Mesodermal cell (in vitro differentiated cells): Measurements from ENCODE around the gene SLC44A5.
"Not testable (repeated sequence)": the region's sequence is repeated elsewhere in the genome, so short reads cannot be mapped to it uniquely, and the experiment has no call there.

Experiments
- H3K27ac ChIP-seq: 2 replicates; pipeline ENCODE4 v1.7.0; 2013; ENCODE audit warnings: mild to moderate bottlenecking, low read depth, low read length, moderate library complexity; ENCODE audit not compliant: severe bottlenecking
- H3K36me3 ChIP-seq: 2 replicates; pipeline ENCODE4 v1.7.1; 2013; ENCODE audit warnings: mild to moderate bottlenecking, low read length, moderate library complexity; ENCODE audit not compliant: control insufficient read depth, insufficient read depth
- H3K4me1 ChIP-seq: one replicate; pipeline ENCODE4 v1.7.1; 2013; ENCODE audit warnings: mild to moderate bottlenecking, low read length; ENCODE audit not compliant: insufficient read depth, control insufficient read depth, poor library complexity, severe bottlenecking
- H3K4me3 ChIP-seq: 2 replicates; pipeline ENCODE4 v1.7.0; 2013; ENCODE audit warnings: low read length, control low read depth, mild to moderate bottlenecking; ENCODE audit not compliant: insufficient read depth, poor library complexity, severe bottlenecking; ENCODE audit errors: extremely low read depth
- H3K9me3 ChIP-seq: 2 replicates; pipeline ENCODE4 v1.7.1; 2013; ENCODE audit warnings: mild to moderate bottlenecking, low read length, moderate library complexity; ENCODE audit not compliant: control insufficient read depth
- WGBS, 2 experiments: methylation state at CpG; one replicate each; pipeline ENCODE4 v1.1.5; 2013; ENCODE audit warnings: missing lambda C conversion rate in 2 of 2; ENCODE audit not compliant: insufficient coverage in 2 of 2; 5-methylcytosine and 5-hydroxymethylcytosine counted together

Gene SLC44A5

DNA sequence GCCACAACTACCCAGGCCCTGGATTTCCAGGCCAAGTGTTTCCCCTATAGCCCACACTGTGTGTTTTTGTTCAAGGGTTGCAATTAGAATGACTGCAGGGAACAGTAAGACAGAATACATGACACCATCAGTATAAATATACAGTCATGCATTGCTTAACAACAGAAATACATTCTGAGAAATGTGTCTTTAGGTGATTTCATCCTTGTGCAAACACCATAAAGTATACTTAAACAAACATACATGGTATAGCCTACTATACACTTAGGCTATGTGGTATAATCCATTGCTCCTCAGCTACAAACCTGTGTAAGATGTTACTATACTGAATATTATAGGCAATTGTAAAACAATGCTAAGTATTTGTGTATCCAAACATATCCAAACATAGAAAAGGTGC lies 7.5 kb upstream of the SLC44A5 start:
- Histone ChIP-seq H3K9me3 (no peaks in the 10 kb centered on the region), H3K27ac (no peak overlapping the region), H3K36me3 (no peaks in the 10 kb centered on the region), H3K4me3 (no peak overlapping the region), H3K4me1 (no peaks in the 10 kb centered on the region)

DNA sequence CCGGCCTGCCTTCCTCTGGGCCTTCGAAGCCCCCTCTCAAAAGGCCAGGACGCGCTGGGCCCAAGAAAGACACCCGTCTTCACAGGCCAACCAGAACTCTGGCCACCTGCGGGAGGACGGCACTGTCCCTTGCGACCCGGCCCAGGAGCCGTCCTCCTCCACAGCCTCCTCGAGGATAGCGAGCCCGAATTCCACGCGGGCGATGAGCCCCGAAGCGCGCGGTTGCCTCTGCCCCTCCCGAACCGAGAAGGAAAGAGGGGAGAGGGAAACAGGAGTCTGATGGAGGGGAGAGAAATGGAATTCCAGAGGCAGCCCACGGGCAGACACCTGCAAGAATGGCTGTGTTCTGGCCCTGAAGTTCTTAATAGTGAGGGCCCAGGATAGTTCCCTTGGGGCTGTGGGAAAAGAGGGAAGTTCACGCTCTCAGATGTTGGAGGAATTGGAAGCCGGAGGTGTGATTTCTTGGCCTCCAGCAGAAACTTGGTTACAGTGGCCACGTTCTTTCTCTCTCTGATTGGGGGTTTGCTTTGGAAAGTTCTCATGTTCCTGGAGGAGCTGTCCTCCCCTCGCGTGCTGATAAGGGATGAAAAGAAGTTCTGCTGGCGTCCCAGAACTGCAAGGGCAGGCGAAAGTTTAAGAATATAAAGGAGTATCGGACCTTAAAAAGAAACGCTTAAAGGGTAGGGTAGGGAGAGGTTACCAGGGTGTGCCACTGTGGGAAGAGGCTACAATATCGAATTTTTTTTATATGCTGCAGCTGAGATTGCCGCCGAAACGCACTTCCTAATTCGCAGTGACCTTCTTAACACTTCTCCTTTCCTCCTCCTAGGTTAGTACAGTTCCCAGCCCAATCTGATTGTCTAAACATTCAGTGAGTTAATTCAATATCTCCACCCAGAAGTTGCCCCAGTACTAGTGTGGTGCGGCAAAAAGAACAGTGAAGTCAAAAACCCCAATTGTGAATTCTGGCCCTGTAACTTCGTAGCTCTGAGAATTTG lies 5.8 kb upstream of the SLC44A5 start:
- peak overlapping the region; percentile 42 for H3K4me3 ChIP-seq
- H3K36me3 ChIP-seq: no peaks in the 10 kb centered on the region
- H3K9me3 ChIP-seq: no peaks in the 10 kb centered on the region
- no peak overlapping the region for H3K27ac ChIP-seq
- no peaks in the 10 kb centered on the region for H3K4me1 ChIP-seq
- 9 to 15% methylated on average over 27 to 33 of the region's 39 CpGs for WGBS, 2 experiments

DNA sequence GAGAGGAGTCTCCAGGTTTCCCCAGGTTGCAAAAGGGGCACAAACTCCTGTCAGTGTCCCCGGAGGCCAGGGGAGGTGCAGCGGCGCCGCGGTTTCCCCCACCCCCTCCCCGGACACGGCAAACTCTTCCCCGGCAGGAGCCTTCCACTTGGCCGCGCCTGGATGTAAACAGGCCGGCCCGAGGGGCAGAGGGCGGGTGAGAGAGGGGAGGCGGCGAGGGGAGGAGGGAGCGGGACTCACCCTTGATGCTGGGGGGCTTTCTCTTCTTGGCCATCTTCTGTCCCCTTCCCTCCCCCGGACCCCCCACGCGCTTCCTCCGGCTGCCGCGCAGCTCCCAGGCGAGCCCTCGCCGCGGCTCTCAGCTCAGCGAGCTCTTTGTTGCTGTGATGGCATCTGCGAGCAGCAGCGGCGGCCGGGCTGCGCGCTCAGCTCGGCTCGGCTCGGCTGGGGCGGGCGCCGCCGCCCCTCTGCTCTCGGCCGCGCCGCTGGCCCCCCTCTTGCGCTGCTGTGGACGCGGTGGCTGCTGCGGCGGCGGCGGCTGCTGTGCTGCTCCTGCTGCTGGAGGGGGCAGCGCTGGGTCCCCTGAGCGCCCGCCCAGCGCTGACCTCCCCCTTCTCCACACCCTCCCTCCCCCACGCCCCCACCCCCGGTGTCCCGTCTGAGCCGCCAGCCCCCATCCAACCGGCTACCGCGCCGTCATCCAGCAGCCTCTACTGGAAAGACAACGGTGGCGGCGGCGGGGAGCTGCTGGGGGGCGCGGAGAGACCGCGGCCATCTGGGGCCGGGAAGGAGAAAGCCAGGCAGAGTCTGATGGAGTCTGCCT lies 4.9 kb upstream of the SLC44A5 start:
- Histone ChIP-seq H3K9me3 (no peaks in the 10 kb centered on the region), H3K36me3 (no peaks in the 10 kb centered on the region), H3K27ac (no peak overlapping the region), H3K4me3 (peak overlapping the region; percentile 42), H3K4me1 (no peaks in the 10 kb centered on the region)
- WGBS, 2 experiments: 0% methylated on average over 9 to 48 of the region's 72 CpGs

DNA sequence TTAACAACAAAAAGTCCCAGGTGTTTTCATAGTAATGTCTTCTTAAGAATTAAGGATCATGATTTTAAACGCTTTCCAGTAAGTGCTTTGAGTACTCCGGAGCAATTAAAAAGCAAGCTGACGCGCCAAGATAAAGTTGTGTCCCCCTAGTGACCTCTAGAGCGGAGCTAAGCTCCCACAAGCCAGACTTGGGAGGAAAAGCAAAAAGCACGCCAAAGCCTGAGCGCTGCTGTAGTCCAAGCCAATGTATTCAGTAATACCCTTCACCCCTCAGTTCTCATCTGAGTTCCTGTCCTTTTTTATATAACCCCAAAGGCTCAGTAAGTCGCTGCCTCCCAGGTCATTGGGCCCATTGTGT lies 3.5 kb upstream of the SLC44A5 start:
- H3K9me3 ChIP-seq: no peaks in the 10 kb centered on the region
- no peaks in the 10 kb centered on the region for H3K36me3 ChIP-seq
- H3K4me3 ChIP-seq: peak overlapping the region; percentile 42
- H3K27ac ChIP-seq: no peak overlapping the region
- no peaks in the 10 kb centered on the region for H3K4me1 ChIP-seq
- 6 to 8% methylated on average over 7 to 8 of the region's 8 CpGs for WGBS, 2 experiments

DNA sequence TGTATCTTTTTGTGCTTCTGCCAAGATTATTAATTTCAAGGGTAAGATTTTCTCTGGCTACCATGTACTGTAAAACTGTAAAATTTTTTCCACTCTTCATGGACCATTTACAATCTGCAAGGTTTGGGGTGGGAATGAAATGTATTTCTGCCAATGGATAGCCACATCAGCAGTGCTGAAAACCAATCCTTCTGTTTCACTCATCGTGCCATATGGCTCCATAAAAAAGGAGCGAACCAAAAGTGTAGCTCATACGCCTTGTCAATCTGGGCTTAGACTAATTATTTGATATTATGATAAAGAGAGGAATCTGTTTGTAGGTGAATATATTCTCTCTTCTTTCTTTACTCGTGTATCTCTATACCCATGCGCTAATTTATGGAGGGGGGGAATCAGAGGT lies 3.0 kb upstream of the SLC44A5 start:
- H3K27ac ChIP-seq: no peak overlapping the region
- no peaks in the 10 kb centered on the region for H3K4me1 ChIP-seq
- H3K9me3 ChIP-seq: no peaks in the 10 kb centered on the region
- no peak overlapping the region for H3K4me3 ChIP-seq
- no peaks in the 10 kb centered on the region for H3K36me3 ChIP-seq
- 80% methylated on average over 1 of the region's 5 CpGs; no CpG with 5 or more reads in 1 of the 2 experiments for WGBS, 2 experiments

- WGBS, 2 experiments: 65 to 83% methylated on average over 3 of the region's 3 CpGs
- H3K4me3 ChIP-seq: no peak overlapping the region
- no peaks in the 10 kb centered on the region for H3K9me3 ChIP-seq
- no peaks in the 10 kb centered on the region for H3K36me3 ChIP-seq
- no peaks in the 10 kb centered on the region for H3K4me1 ChIP-seq
- H3K27ac ChIP-seq: no peak overlapping the region
Observed at GRCh38 chr1:75612976-75613375, 2.1 kb upstream of the SLC44A5 start.

DNA sequence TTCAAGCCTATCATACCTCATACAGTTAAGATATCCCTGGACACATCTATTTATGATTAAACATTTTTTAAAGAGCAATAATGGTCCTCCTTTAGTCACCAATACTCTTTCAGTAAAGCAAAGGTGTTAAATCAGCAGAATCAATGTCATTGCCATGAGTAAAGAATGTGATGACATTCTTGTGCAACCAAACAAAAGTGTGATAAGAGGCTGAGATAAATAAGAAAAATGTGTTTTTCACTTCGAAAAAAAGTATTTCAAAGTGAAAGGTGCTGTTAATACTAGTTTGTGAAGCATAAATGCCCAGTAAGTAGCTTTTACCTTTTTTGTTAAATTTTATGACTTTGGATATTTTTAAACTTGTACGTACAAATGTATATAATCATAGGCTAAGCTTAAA lies 8.4 kb downstream of the SLC44A5 start:
- Histone ChIP-seq H3K9me3 (no peaks in the 10 kb centered on the region), H3K4me1 (no peaks in the 10 kb centered on the region), H3K27ac (no peak overlapping the region), H3K36me3 (no peaks in the 10 kb centered on the region), H3K4me3 (no peak overlapping the region)
- WGBS, 2 experiments: 0% methylated on average over 1 of the region's 2 CpGs; no CpG with 5 or more reads in 1 of the 2 experiments

- 86% methylated on average over 1 of the region's 1 CpG; no CpG with 5 or more reads in 1 of the 2 experiments for WGBS, 2 experiments
- H3K36me3 ChIP-seq: no peaks in the 10 kb centered on the region
Observed at GRCh38 chr1:75600781-75601180, 10.1 kb downstream of the SLC44A5 start.

DNA sequence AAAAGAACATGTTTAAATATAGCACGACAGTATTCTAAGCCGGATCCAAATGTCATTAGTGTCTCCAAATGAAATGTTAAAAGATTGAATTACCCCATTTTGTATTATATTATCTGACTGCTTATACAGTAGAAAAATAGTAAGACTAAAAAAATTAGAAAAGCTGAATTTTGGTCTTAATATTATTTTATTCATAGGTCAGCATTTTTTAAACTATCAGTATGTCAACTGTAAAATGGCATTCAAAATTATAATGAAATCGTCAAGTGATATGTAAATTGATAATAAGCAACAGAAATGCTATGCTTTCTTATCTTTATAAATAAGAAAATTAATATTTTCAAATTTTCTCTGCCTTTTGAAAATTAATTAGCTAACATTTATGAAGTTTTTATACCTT lies 16.6 kb downstream of the SLC44A5 start:
- H3K4me1 ChIP-seq: no peaks in the 10 kb centered on the region
- no peaks in the 10 kb centered on the region for H3K36me3 ChIP-seq
- H3K4me3 ChIP-seq: no peak overlapping the region
- no CpG with 5 or more reads among the region's 3 CpGs for WGBS, 2 experiments
- H3K9me3 ChIP-seq: peaks cover 3% of the 10 kb centered on the region
- H3K27ac ChIP-seq: no peak overlapping the region

More at GRCh38 chr1:75600781-75601180, 10.1 kb downstream of the SLC44A5 start:
- Histone ChIP-seq H3K4me3 (no peak overlapping the region), H3K27ac (no peak overlapping the region), H3K9me3 (no peaks in the 10 kb centered on the region), H3K4me1 (no peaks in the 10 kb centered on the region)

- not testable (repeated sequence) for H3K27ac ChIP-seq, H3K9me3 ChIP-seq, H3K4me3 ChIP-seq, H3K4me1 ChIP-seq, H3K36me3 ChIP-seq
- WGBS, 2 experiments: 78% methylated on average over 3 of the region's 3 CpGs; no CpG with 5 or more reads in 1 of the 2 experiments
Observed at GRCh38 chr1:75593457-75593856, 17.5 kb downstream of the SLC44A5 start.
